Renal pelvis (tissue), 3 donors: ENCODE results near the gene ASB17. TPM values are rescaled to one million over a fixed set of nuclear protein-coding genes. Genes with fewer than 3 reads are reported as not detected.

ENCODE experiments used
- polyA plus RNA-seq, 3 donors: library from polyadenylated mRNA; unstranded; fragments of 120-200 nt; gene quantifications; one replicate each; pipeline ENCODE4 v1.2.1, GENCODE V29; 2013; ENCODE audit not compliant: insufficient read length in 3 of 3

Gene ASB17
- polyA plus RNA-seq, 3 donors, result not detected

Other genes with a start within 250 kb of the ASB17 start
- gene ACADM, start 207.7 kb downstream of the ASB17 start, polyA plus RNA-seq, result 100 to 1,000 TPM in 2 of 3 donors, 10 to 100 TPM in 1; 97.0 to 132 (median 115) TPM
- gene RABGGTB, start 146.1 kb downstream of the ASB17 start, polyA plus RNA-seq, result 100 to 1,000 TPM in 1 of 3 donors, 10 to 100 TPM in 2; 77.0 to 101 (median 95.3) TPM
- gene MSH4, start 135.5 kb downstream of the ASB17 start, polyA plus RNA-seq, result under 1 TPM; 0.21 to 0.79 (median 0.70) TPM
- gene ST6GALNAC3, start 142.3 kb upstream of the ASB17 start, polyA plus RNA-seq, result 10 to 100 TPM; 81.7 to 82.8 (median 81.9) TPM